Measurements from ENCODE around the gene ZNF37A.
"Not testable (repeated sequence)": the region's sequence is repeated elsewhere in the genome, so short reads cannot be mapped to it uniquely, and the experiment has no call there.

The ZNF37A gene

GRCh38 chr10:38147686-38148085, 53.5 kb downstream of the ZNF37A start:
- DNase-seq (ENCODE audit: low read depth in 2 of 2), result no peak

- DNase-seq (ENCODE audit: low read depth in 2 of 2), result not testable (repeated sequence)
Observed at GRCh38 chr10:38150891-38151463, 56.8 kb downstream of the ZNF37A start.

GRCh38 chr10:38156416-38157269, 62.5 kb downstream of the ZNF37A start:
- DNase-seq (ENCODE audit: low read depth in 2 of 2), result no peak

- DNase-seq (ENCODE audit: low read depth in 2 of 2), result no peak
Observed at GRCh38 chr10:38157270-38157685, 63.1 kb downstream of the ZNF37A start.

GRCh38 chr10:38159004-38159403, 64.9 kb downstream of the ZNF37A start:
- DNase-seq (ENCODE audit: low read depth in 2 of 2), result no peak

- DNase-seq (ENCODE audit: low read depth in 2 of 2), result no peak
Observed at GRCh38 chr10:38163617-38164016, 69.5 kb downstream of the ZNF37A start.

GRCh38 chr10:38174336-38174735, 80.2 kb downstream of the ZNF37A start:
- DNase-seq (ENCODE audit: low read depth in 2 of 2), result no peak

GRCh38 chr10:38184477-38184876, 90.3 kb downstream of the ZNF37A start:
- DNase-seq (ENCODE audit: low read depth in 2 of 2), result no peak

All from stimulated activated CD8-positive, alpha-beta memory T cell treated with anti-CD3 and anti-CD28 coated beads, Interleukin-7, amount 100 ng/mL, for 1 hour (primary cell).